GM18870 (cell line): ENCODE data around the gene JUND.

Source experiments
- ATAC-seq: cut with Tn5 transposase; IDR thresholded peaks from one replicate; pipeline ENCODE4 v1.9.1; 2021; ENCODE audit warnings: moderate library complexity; ENCODE audit not compliant: unreplicated experiment

Gene JUND

GRCh38 chr19:18308948-18309325 is 27.5 kb upstream of the JUND start:
- no peak for ATAC-seq

- ATAC-seq: no peak
Observed at GRCh38 chr19:18308051-18308947, 26.9 kb upstream of the JUND start.

GRCh38 chr19:18307271-18307681 is 25.9 kb upstream of the JUND start:
- no peak for ATAC-seq

DNA sequence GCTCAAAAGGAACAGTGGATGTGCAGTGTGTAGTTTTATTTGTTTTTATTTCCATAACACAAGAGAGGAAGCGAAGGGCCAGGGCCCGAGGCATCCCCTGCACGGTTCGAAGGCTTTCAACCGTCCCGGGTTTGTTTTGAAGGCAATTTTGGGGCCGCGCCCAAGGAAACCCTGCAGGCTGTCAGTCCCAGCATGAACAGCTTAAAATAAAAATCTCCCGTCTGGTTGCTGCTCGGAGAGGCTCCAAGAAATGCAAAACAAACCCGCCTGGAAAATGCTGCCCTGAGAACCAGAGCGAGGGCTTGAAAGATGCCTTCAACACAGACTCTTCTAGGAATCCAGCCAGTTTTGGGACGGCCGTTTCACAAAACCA is 25.5 kb upstream of the JUND start:
- no peak for ATAC-seq

GRCh38 chr19:18306209-18306887 is 24.9 kb upstream of the JUND start:
- no peak for ATAC-seq

GRCh38 chr19:18304458-18305310 is 23.3 kb upstream of the JUND start:
- ATAC-seq: no peak

GRCh38 chr19:18304208-18304457 is 22.7 kb upstream of the JUND start:
- no peak for ATAC-seq

DNA sequence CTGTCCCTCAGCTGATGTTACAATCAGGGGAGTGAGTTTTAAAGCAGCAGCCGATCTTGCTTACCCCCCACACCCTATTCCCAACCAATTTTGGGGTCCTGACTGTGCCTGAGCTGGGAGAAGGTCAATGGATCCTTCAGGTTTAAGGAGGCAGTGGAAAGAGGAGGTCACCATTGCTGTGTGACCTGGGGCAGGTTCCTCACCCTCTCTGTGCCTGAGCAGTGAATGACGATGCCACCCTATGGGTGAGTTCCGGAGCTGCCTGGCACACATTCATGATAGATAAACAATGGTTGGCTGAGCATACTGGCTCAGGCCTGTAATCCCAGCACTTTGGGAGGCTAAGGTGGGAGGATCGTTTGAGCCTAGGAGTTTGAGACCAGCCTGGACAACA is 20.3 kb upstream of the JUND start:
- no peak for ATAC-seq

DNA sequence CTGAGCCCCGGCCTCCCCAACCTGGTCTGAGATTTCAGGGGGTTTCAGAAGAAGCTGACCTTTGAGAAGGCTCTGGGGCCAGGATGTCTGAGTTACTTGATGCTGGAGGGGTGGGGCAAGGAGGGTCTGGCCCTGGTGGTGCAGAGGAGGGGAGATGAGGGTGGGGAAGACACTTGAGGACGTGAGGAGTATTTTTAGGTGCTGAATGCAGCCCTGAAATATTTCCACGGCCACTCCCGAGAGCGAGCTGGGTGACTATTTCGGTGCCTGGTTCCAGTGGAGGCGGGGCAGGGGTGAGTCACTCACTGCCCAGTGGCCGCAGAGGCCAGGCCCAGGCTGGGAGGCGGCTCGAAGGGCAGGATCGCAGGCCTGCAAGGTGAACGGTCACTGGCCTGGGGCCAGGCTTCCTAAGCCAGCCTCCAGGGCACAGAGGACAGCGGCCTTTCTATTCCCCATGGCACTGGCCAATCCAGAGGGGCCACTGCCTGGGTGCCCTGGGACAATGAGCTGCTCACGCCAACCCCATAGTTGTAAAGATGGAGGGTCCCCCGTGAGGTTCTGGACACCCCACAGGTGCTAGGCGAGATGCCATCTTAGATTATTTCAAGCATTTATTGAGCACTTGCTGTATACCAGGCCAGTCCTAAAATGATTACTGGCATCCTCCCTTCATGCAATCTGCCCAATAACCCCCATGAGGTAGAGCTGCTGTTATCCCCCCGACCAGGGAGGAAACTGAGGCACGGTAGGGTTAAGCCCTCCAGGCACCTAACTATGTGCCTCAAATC is 19.7 kb upstream of the JUND start:
- ATAC-seq: no peak

- no peak for ATAC-seq
Observed at GRCh38 chr19:18299654-18300053, 18.2 kb upstream of the JUND start.

- no peak for ATAC-seq
Observed at GRCh38 chr19:18298601-18299000, 17.2 kb upstream of the JUND start.

- ATAC-seq: no peak
Observed at GRCh38 chr19:18297308-18297707, 15.9 kb upstream of the JUND start.

DNA sequence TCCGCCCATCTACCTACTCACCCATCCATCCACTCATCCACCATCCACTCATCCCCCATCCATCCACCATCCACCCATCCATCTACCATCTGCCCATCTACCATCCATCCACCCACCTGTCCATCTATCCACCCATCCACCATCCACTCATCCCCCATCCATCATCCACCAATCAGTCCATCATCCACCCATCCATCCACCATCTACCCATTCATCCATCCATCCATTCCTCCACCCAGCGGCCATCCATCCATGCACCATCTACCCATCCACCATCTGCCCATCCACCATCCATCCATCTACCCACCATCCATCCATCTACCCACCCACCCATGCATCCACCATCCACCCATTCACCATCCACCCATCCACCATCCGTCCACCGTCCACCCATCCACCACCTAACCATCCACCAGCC is 13.6 kb upstream of the JUND start:
- no peak for ATAC-seq

DNA sequence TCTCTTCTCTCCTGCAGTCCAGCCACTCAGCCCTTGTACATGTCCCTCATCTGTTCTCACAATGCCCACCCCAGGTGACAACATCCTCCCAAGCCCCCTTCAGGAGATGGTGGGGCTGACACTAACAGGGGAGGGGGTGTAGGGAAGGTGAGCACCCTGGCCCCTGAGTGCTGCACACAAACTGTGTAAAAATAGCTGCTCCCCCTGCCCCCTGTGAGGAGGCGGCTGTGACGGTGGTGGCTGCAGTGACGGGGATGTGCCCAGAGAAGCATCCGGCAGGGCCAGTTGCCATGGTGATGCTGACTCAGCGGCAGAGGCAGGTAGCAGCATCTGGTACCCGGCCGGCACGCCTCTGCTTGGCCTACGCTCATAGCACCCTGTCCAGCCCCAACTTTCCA is 13.0 kb upstream of the JUND start:
- no peak for ATAC-seq

- ATAC-seq: no peak
Observed at GRCh38 chr19:18293642-18294466, 12.4 kb upstream of the JUND start.

DNA sequence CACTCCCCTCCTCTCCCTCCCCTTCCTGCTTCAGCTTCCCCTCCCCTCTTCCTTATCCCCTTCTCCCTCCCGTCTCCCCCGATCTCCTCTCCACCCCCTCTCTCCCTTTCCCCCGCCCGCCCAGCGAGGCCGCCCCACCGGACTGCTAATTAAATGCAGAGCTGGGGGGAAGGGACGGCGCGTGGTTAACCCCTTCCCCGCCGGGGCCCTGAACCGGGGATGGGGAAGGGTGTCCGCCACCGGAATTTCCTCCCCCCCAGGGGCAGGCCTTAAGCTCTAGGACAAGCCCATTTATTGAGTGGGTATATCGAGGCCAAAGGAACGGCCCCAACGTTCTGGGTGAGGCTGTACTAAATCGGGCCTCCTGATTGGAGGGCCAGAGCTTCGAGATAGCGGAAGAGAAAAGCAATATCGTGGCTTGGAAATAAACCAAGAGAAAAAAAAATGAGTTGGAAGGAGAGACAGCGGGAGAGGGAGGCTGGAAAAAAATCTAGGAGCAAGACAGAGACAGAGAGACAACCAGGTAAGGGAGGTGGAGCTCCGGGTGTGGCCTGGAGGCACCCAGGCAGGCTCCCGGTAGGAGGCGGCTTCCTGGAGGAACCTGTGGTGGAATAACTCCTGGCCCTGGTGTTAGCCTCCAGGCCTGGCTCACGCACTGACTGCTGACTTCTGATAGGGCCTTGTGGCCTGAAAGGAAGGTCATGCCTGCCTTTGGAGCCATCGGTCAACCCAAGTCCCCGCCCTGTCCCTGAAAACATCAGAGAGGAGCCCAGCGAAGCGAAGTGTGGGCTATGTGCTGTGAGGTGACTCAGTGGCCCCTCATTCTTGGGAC is 11.6 kb upstream of the JUND start:
- no peak for ATAC-seq

GRCh38 chr19:18292462-18292809 is 11.0 kb upstream of the JUND start:
- ATAC-seq: no peak

DNA sequence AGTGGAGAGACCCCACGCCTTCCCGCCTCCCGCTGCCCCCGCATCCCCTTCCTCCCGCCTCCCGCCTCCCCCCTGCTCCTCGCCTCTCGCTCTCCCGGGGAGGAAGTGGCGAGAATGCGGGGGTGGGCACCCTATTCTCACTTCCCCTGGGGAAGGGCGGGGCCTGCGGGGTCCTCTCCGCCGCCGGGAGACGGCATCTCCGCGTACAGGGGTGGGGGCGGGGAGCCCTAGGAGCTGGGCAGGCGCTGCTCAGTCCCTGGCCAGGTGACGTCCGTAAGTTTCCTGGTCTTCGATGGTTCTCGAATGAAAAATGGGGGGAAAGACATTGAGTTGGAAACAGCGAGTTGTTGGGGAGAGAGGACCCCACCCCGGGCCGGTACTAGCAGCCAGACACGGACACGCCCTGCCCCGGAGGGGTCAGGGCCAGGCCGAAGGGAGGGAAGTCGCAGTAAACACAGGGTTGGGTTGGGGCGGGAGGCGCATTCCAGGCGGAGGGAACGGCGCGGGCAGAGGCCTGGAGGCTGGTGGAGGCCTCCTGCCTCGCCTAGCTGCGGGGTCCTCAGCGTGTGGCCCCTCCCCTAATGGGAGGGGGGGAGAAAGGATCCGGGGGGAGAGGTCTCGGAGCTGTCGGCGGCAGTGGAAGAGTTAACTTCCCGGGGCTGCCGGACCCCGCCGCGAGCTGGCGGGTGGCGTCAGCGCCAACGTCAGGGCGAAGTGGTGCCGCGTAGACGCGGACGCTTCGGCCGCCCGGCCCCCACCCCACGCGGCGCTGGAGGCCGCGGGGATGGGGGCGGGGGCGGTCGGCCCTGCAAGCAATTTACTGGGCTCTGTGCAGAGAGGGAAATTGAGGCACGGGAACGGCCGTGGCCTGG is 10.4 kb upstream of the JUND start:
- no peak for ATAC-seq
